Neural progenitor cell (in vitro differentiated cells): ENCODE results near the gene AARSD1. TPM values are rescaled to one million over a fixed set of nuclear protein-coding genes. Genes with fewer than 3 reads are reported as not detected.
A peak's percentile ranks its signal among the peaks of the same experiment; 100 is the strongest.
"Not testable (repeated sequence)": the region's sequence is repeated elsewhere in the genome, so short reads cannot be mapped to it uniquely, and the experiment has no call there.

Experiments used
- DNase-seq: peaks from one replicate; pipeline ENCODE4 v3.0.0-alpha.2; 2016; ENCODE audit warnings: low spot score
- H2AFZ ChIP-seq: fragments of 200-600 bp; sonication (generic); replicated peaks from 2 replicates; pipeline ENCODE4 v1.6.1; 2016; ENCODE audit warnings: antibody characterized with exemption
- H3F3A ChIP-seq: fragments of 200-600 bp; sonication (generic); 2 replicates; pipeline ENCODE4 v1.6.1; 2016; ENCODE audit warnings: antibody characterized with exemption, low read depth
- H3K27ac ChIP-seq: fragments of 200-600 bp; sonication (generic); 2 replicates; pipeline ENCODE4 v1.5.1; 2016; ENCODE audit warnings: mild to moderate bottlenecking
- H3K27me3 ChIP-seq: fragments of 200-600 bp; sonication (generic); 2 replicates; pipeline ENCODE4 v1.6.1; 2016; ENCODE audit warnings: mild to moderate bottlenecking, moderate library complexity
- H3K36me3 ChIP-seq: fragments of 200-600 bp; sonication (generic); 2 replicates; pipeline ENCODE4 v1.5.1; 2016
- H3K4me1 ChIP-seq: fragments of 200-600 bp; sonication (generic); 2 replicates; pipeline ENCODE4 v1.6.1; 2016; ENCODE audit warnings: mixed run types
- H3K4me2 ChIP-seq: fragments of 200-600 bp; sonication (generic); 2 replicates; pipeline ENCODE4 v1.6.1; 2016
- H3K4me3 ChIP-seq: fragments of 200-600 bp; sonication (generic); 2 replicates; pipeline ENCODE4 v1.5.1; 2016
- H3K79me2 ChIP-seq: fragments of 200-600 bp; sonication (generic); 2 replicates; pipeline ENCODE4 v1.6.1; 2016; ENCODE audit warnings: low read depth
- H3K9ac ChIP-seq: fragments of 200-600 bp; sonication (generic); 2 replicates; pipeline ENCODE4 v1.6.1; 2016
- H3K9me3 ChIP-seq: fragments of 200-600 bp; sonication (generic); 2 replicates; pipeline ENCODE4 v1.5.1; 2016; ENCODE audit warnings: low read depth
- H4K20me1 ChIP-seq: fragments of 200-600 bp; sonication (generic); 2 replicates; pipeline ENCODE4 v1.6.1; 2016; ENCODE audit warnings: low read depth
- H3K27ac Mint-ChIP-seq: 3 replicates; pipeline ENCODE4 v1.8.0; 2021; ENCODE audit warnings: mixed read lengths
- H3K27me3 Mint-ChIP-seq: 2 replicates; pipeline ENCODE4 v1.8.0; 2022; ENCODE audit warnings: low read depth, mild to moderate bottlenecking, inconsistent platforms, moderate library complexity, mixed read lengths; ENCODE audit not compliant: insufficient read depth
- H3K36me3 Mint-ChIP-seq: 3 replicates; pipeline ENCODE4 v1.8.0; 2021; ENCODE audit warnings: mixed read lengths
- H3K4me1 Mint-ChIP-seq: 3 replicates; pipeline ENCODE4 v1.8.0; 2021; ENCODE audit warnings: mixed read lengths
- H3K4me3 Mint-ChIP-seq: 3 replicates; pipeline ENCODE4 v1.8.0; 2021; ENCODE audit warnings: mild to moderate bottlenecking, moderate library complexity, mixed read lengths
- H3K9me3 Mint-ChIP-seq: 3 replicates; pipeline ENCODE4 v1.8.0; 2020; ENCODE audit warnings: mixed read lengths
- EZH2 ChIP-seq: fragments of 200-600 bp; sonication (generic); IDR thresholded peaks from 2 replicates; pipeline ENCODE4 v1.6.1; 2017; ENCODE audit warnings: antibody characterized with exemption, mild to moderate bottlenecking, moderate library complexity
- EZH2phosphoT487 ChIP-seq: fragments of 200-600 bp; sonication (generic); IDR thresholded peaks from 2 replicates; pipeline ENCODE4 v1.6.1; 2017; ENCODE audit warnings: antibody characterized with exemption
- total RNA-seq: library from RNA; depleted of rRNA; stranded (reverse); fragments of >200 nt; gene quantifications from 2 replicates; pipeline ENCODE4 v1.2.3, GENCODE V29; 2015; ENCODE audit warnings: low replicate concordance
- TF ChIP-seq, protein P1 (sequence below): fragments of 200-600 bp; sonication (generic); IDR thresholded peaks from 2 replicates; pipeline ENCODE4 v1.5.1; 2017; ENCODE audit warnings: antibody characterized with exemption, mild to moderate bottlenecking

The AARSD1 gene
- total RNA-seq, 1 donor from 2014 or later, result 23.7 TPM

DNA sequence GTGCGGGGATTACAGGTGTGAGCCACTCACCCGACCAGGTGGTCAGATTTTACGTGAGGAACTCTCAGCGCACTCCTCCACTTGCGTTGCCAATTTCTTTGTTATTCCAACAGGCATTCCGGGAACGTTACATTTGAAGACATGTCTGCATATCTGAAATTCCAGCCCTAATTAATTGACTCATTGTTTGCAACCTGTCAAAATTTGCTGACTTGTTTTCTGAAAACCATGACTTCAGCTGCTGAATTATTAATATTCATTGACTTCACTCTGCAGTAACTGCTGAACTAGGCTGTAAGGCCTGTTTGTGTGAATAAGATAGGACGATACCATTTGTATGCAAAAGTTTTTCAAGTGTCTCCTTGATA lies 47.0 kb downstream of the AARSD1 start:
- H4K20me1 ChIP-seq, result no peaks in the 10 kb centered on the region
- Mint-ChIP-seq H3K4me3 (no peak overlapping the region), H3K27me3 (peaks cover 5% of the 10 kb centered on the region), H3K4me1 (peaks cover 2% of the 10 kb centered on the region), H3K36me3 (no peaks in the 10 kb centered on the region), H3K27ac (no peak overlapping the region), H3K9me3 (no peaks in the 10 kb centered on the region)
- no peak overlapping the region for H2AFZ ChIP-seq
- no peak overlapping the region for H3K9ac ChIP-seq
- H3K4me3 ChIP-seq, result no peak overlapping the region
- H3K4me2 ChIP-seq, result no peak overlapping the region
- H3K27ac ChIP-seq, result no peak overlapping the region
- peaks cover 23% of the 10 kb centered on the region for H3K4me1 ChIP-seq
- no peaks in the 10 kb centered on the region for H3K27me3 ChIP-seq
- no peaks in the 10 kb centered on the region for H3K79me2 ChIP-seq
- DNase-seq, result no peak
- TF ChIP-seq, protein P1, sequence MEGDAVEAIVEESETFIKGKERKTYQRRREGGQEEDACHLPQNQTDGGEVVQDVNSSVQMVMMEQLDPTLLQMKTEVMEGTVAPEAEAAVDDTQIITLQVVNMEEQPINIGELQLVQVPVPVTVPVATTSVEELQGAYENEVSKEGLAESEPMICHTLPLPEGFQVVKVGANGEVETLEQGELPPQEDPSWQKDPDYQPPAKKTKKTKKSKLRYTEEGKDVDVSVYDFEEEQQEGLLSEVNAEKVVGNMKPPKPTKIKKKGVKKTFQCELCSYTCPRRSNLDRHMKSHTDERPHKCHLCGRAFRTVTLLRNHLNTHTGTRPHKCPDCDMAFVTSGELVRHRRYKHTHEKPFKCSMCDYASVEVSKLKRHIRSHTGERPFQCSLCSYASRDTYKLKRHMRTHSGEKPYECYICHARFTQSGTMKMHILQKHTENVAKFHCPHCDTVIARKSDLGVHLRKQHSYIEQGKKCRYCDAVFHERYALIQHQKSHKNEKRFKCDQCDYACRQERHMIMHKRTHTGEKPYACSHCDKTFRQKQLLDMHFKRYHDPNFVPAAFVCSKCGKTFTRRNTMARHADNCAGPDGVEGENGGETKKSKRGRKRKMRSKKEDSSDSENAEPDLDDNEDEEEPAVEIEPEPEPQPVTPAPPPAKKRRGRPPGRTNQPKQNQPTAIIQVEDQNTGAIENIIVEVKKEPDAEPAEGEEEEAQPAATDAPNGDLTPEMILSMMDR, result no peak
- TF ChIP-seq EZH2phosphoT487 (no peak), EZH2 (no peak)
- H3K36me3 ChIP-seq, result no peaks in the 10 kb centered on the region
- no peaks in the 10 kb centered on the region for H3K9me3 ChIP-seq
- H3F3A ChIP-seq, result no peaks in the 10 kb centered on the region

DNA sequence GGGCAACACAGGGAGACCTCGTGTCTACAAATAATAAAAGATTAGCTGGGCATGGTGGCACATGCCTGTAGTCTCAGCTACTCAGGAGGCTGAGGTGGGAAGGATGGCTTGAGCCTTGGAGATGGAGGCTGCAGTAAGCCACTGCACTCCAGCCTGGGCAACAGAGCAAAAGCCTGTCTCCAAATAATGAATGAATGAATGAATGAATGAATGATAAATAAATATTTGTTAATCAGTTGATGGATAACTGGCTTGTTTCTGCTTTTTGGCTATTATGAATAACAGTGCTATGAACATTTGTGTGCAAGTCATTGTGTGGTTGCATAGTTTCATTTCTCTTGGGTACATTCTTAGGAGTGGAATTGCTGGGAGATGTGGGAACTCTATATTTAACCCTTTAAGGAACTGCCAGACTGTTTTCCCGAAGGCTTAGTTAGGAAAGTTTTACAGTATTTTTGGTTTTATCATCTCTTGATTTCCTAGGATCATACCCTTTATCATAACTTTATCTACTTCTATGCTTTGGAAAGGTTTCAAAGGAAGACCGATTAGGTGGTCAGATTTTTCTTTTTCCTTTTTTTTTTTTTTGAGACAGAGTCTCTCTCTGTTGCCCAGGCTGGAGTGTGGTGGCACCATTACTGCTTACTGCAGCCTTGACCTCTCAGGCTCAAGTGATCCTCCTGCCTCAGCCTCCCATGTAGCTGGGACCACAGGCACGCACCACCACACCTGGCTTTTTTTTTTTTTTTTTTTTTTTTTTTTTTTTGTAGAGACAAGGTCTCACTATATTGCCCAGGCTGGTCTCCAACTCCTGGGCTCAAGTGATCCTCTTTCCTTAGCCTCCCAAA lies 47.6 kb downstream of the AARSD1 start:
- not testable (repeated sequence) for H3K9me3 ChIP-seq, DNase-seq, H3K79me2 ChIP-seq, H3K9ac ChIP-seq, H3K27me3 ChIP-seq, H2AFZ ChIP-seq, H3K4me3 ChIP-seq, H4K20me1 ChIP-seq, H3K4me3 Mint-ChIP-seq, H3K4me2 ChIP-seq, H3K4me1 Mint-ChIP-seq, H3K9me3 Mint-ChIP-seq, H3K27ac Mint-ChIP-seq, H3K36me3 ChIP-seq, H3F3A ChIP-seq, H3K27me3 Mint-ChIP-seq, H3K27ac ChIP-seq, H3K36me3 Mint-ChIP-seq
- peaks cover 23% of the 10 kb centered on the region for H3K4me1 ChIP-seq

DNA sequence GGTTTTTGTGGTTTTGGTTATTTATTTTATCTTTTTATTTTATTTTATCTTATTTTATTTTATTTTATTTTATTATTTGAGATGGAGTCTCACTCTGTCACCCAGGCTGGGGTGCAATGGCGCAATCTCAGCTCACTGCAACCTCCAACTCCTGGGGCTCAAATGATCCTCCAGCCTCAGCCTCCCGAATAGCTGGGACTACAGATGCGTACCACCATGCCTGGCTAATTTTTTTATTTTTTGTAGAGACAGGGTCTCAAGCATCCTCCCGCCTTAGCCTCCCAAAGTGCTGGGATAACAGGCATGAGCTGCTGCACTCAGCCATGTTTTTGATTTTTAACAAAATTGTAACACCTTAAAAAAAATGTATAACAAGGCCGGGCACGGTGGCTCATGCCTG lies 49.0 kb downstream of the AARSD1 start:
- not testable (repeated sequence) for H3K4me3 ChIP-seq, H3K9me3 Mint-ChIP-seq, H3K36me3 ChIP-seq, H2AFZ ChIP-seq, H3K4me2 ChIP-seq, H3K27ac Mint-ChIP-seq, H3K27ac ChIP-seq, H3K4me3 Mint-ChIP-seq, H3K27me3 Mint-ChIP-seq, H4K20me1 ChIP-seq, H3K79me2 ChIP-seq, H3K9me3 ChIP-seq, H3K27me3 ChIP-seq, H3K4me1 Mint-ChIP-seq, H3K36me3 Mint-ChIP-seq, H3F3A ChIP-seq, H3K9ac ChIP-seq, DNase-seq
- H3K4me1 ChIP-seq, result peaks cover 14% of the 10 kb centered on the region

DNA sequence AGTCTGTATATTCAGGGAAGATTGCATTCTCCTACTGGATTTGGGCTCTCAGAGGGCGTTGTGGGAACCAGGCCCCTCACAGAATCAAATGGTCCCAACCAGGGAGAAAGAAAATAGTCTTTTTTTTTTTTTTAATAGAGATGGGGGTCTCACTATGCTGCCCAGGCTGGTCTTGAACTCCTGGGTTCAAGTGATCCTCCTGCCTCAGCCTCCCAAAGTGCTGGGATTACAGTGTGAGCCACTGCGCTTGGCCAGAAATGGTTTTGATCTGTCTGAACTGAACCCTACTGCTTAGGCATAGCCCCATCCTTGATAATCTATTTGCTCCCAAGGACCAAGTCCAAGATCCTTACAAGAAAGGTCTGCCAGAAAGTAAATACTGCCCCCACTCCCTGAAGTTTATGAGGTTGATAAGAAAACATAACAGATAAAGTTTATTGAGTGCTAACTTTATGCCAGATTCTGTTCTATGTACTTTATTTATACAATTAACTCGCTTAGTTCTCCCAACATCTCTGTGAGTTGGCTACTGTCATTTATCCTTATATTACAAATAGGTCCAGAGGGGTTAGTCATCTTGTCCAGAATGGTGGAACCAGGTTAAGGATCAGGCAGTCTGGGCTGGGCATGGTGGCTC lies 50.2 kb downstream of the AARSD1 start:
- Histone ChIP-seq H4K20me1 (no peaks in the 10 kb centered on the region), H3K4me2 (no peak overlapping the region), H3F3A (no peaks in the 10 kb centered on the region), H3K4me3 (no peak overlapping the region), H3K9me3 (no peaks in the 10 kb centered on the region), H3K4me1 (peaks cover 2% of the 10 kb centered on the region), H2AFZ (peak overlapping the region; percentile 17), H3K9ac (no peak overlapping the region), H3K79me2 (no peaks in the 10 kb centered on the region), H3K36me3 (no peaks in the 10 kb centered on the region), H3K27me3 (no peaks in the 10 kb centered on the region), H3K27ac (no peak overlapping the region)
- TF ChIP-seq, protein P1, result no peak
- TF ChIP-seq EZH2 (no peak), EZH2phosphoT487 (no peak)
- Mint-ChIP-seq H3K4me1 (no peaks in the 10 kb centered on the region), H3K36me3 (no peaks in the 10 kb centered on the region), H3K27ac (no peak overlapping the region), H3K9me3 (no peaks in the 10 kb centered on the region), H3K4me3 (no peak overlapping the region), H3K27me3 (no peaks in the 10 kb centered on the region)
- no peak for DNase-seq
